GM18508 (cell line): Measurements from ENCODE around the gene ARFGEF3.
"Not testable (repeated sequence)": the region's sequence is repeated elsewhere in the genome, so short reads cannot be mapped to it uniquely, and the experiment has no call there.

ENCODE experiments used
- ATAC-seq: cut with Tn5 transposase; IDR thresholded peaks from one replicate; pipeline ENCODE4 v1.9.1; 2021; ENCODE audit warnings: moderate number of reproducible peaks; ENCODE audit not compliant: insufficient read depth, unreplicated experiment

The ARFGEF3 gene

GRCh38 chr6:138331984-138332383 lies 170.2 kb downstream of the ARFGEF3 start:
- no peak for ATAC-seq

GRCh38 chr6:138334000-138334399 lies 172.3 kb downstream of the ARFGEF3 start:
- no peak for ATAC-seq

GRCh38 chr6:138334963-138335362 lies 173.2 kb downstream of the ARFGEF3 start:
- no peak for ATAC-seq

GRCh38 chr6:138336221-138336620 lies 174.5 kb downstream of the ARFGEF3 start:
- ATAC-seq: no peak

- ATAC-seq: no peak
Measured at GRCh38 chr6:138337076-138337475, 175.3 kb downstream of the ARFGEF3 start.

- ATAC-seq: no peak
Measured at GRCh38 chr6:138339024-138339423, 177.3 kb downstream of the ARFGEF3 start.

- ATAC-seq: no peak
Measured at GRCh38 chr6:138341176-138341575, 179.4 kb downstream of the ARFGEF3 start.

- no peak for ATAC-seq
Measured at GRCh38 chr6:138343112-138343511, 181.4 kb downstream of the ARFGEF3 start.

- ATAC-seq: no peak
Measured at GRCh38 chr6:138345565-138346285, 184.0 kb downstream of the ARFGEF3 start.

GRCh38 chr6:138346302-138347195 lies 184.8 kb downstream of the ARFGEF3 start:
- ATAC-seq: no peak

GRCh38 chr6:138347864-138348263 lies 186.1 kb downstream of the ARFGEF3 start:
- ATAC-seq: no peak

- no peak for ATAC-seq
Measured at GRCh38 chr6:138349891-138350290, 188.2 kb downstream of the ARFGEF3 start.

- ATAC-seq: no peak
Measured at GRCh38 chr6:138357928-138358327, 196.2 kb downstream of the ARFGEF3 start.

- not testable (repeated sequence) for ATAC-seq
Measured at GRCh38 chr6:138368684-138369083, 206.9 kb downstream of the ARFGEF3 start.

GRCh38 chr6:138370631-138371451 lies 209.1 kb downstream of the ARFGEF3 start:
- ATAC-seq: no peak

GRCh38 chr6:138371452-138371711 lies 209.6 kb downstream of the ARFGEF3 start:
- no peak for ATAC-seq

GRCh38 chr6:138371720-138372119 lies 210.0 kb downstream of the ARFGEF3 start:
- no peak for ATAC-seq

GRCh38 chr6:138372711-138373463 lies 211.1 kb downstream of the ARFGEF3 start:
- ATAC-seq: no peak

GRCh38 chr6:138374230-138374629 lies 212.5 kb downstream of the ARFGEF3 start:
- no peak for ATAC-seq

- ATAC-seq: no peak
Measured at GRCh38 chr6:138374815-138375214, 213.1 kb downstream of the ARFGEF3 start.
